ENCODE data around the gene NR4A2.
"Not testable (repeated sequence)": the region's sequence is repeated elsewhere in the genome, so short reads cannot be mapped to it uniquely, and the experiment has no call there.

NR4A2 gene

GRCh38 chr2:156320486-156321098 lies 11.9 kb downstream of the NR4A2 start:
- DNase-seq = no peak

GRCh38 chr2:156319811-156320485 lies 12.6 kb downstream of the NR4A2 start:
- no peak for DNase-seq

GRCh38 chr2:156317631-156318030 lies 14.9 kb downstream of the NR4A2 start:
- no peak for DNase-seq

GRCh38 chr2:156311976-156312375 lies 20.5 kb downstream of the NR4A2 start:
- no peak for DNase-seq

- no peak for DNase-seq
These were observed 21.7 kb downstream of the NR4A2 start for GRCh38 chr2:156310773-156311172.

GRCh38 chr2:156309917-156310316 lies 22.6 kb downstream of the NR4A2 start:
- DNase-seq = no peak

GRCh38 chr2:156309167-156309566 lies 23.4 kb downstream of the NR4A2 start:
- DNase-seq = no peak

GRCh38 chr2:156306821-156307220 lies 25.7 kb downstream of the NR4A2 start:
- DNase-seq = no peak

- DNase-seq = no peak
These were observed 27.4 kb downstream of the NR4A2 start for GRCh38 chr2:156305121-156305520.

GRCh38 chr2:156300337-156300736 lies 32.2 kb downstream of the NR4A2 start:
- DNase-seq = no peak

- no peak for DNase-seq
These were observed 37.5 kb downstream of the NR4A2 start for GRCh38 chr2:156294945-156295580.

GRCh38 chr2:156293382-156293781 lies 39.1 kb downstream of the NR4A2 start:
- DNase-seq = not testable (repeated sequence)

- no peak for DNase-seq
These were observed 52.9 kb downstream of the NR4A2 start for GRCh38 chr2:156279446-156280150.

All from KG1 (cell line).